Measurements from ENCODE around the gene FOXL3.

FOXL3 gene

DNA sequence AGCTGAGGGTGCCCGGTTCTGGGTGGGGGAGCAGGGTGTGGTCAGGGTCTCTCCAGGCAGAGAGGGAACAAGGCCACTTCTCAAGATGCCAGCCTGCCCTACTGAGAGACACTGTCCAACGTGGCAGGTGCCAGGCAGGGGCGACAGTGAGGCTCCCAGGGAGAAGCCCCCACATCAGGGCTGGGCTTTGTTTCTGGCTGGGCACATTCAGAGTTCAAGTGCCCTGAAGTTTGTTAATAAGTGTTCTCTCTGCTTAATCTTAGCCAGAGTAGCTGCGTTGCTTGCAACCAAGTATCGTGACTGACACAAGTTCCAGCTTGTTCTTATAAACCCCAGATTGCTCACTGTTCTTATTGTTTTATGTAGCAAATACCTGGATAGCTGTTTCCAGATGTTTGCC lies 21.8 kb downstream of the FOXL3 start:
- H3K4me3 ChIP-seq, result no peak overlapping the region
- intact Hi-C loops (cut with DNase I; ENCODE audit: low total_unique reads), result no loop called here
- no peaks in the 10 kb centered on the region for H3K4me1 ChIP-seq
- no peak for DNase-seq
- no peak overlapping the region for H3K27ac ChIP-seq
- peaks cover 0 to 9% of the 10 kb centered on the region in 2 donors for H3K27me3 ChIP-seq
- TF ChIP-seq CTCF (IDR thresholded peaks at IDR 0.05), result no peak
- peaks cover 0 to 19% (median 0%) of the 10 kb centered on the region in 3 donors for H3K9me3 ChIP-seq
- no peaks in the 10 kb centered on the region for H3K36me3 ChIP-seq

DNA sequence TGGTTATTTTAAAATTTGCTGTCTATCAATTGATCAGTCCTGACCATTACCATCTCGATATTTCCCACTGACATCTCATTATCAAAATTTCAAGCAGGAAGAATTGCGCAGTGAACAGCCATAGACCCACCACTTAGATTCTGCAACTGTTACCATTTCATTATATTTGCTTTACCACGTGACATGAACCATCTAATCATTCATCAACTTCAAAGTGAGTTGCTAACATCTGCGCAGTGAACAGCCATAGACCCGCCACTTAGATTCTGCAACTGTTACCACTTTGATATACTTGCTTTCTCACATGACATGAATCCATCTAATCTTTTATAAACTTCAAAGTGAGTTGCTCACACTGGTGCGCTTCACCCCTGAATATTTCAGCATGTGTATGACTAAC lies 22.5 kb downstream of the FOXL3 start:
- no peak for TF ChIP-seq CTCF (IDR thresholded peaks at IDR 0.05)
- H3K27ac ChIP-seq, result no peak overlapping the region
- no peaks in the 10 kb centered on the region for H3K36me3 ChIP-seq
- H3K9me3 ChIP-seq, result peaks cover 0 to 19% (median 0%) of the 10 kb centered on the region in 3 donors
- peaks cover 0 to 12% of the 10 kb centered on the region in 2 donors for H3K27me3 ChIP-seq
- no peak overlapping the region for H3K4me3 ChIP-seq
- DNase-seq, result no peak
- no peaks in the 10 kb centered on the region for H3K4me1 ChIP-seq
- intact Hi-C loops (cut with DNase I; ENCODE audit: low total_unique reads), result no loop called here

DNA sequence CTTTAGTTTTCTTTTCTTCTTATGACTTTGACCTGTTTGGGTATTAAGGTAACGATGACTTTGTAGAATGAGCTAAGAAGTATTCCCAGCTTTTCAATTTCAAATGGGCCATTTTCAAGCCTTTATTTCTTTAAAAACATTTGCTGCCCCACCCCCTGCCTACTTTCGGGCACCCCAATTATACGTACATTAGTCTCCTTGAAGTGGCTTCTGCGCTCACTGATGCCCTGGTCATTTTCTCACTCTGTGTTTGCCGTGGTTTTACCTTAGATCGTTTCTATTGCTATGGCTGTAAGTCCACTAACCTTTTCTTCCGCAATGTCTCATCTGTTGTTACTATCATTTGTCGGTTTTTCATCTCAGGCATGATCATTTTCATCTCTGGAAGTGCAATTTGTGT lies 24.9 kb downstream of the FOXL3 start:
- DNase-seq, result no peak
- no peaks in the 10 kb centered on the region for H3K36me3 ChIP-seq
- H3K27ac ChIP-seq, result no peak overlapping the region
- no peak for TF ChIP-seq CTCF (IDR thresholded peaks at IDR 0.05)
- no peaks in the 10 kb centered on the region for H3K4me1 ChIP-seq
- H3K4me3 ChIP-seq, result no peak overlapping the region
- intact Hi-C loops (cut with DNase I; ENCODE audit: low total_unique reads), result no loop called here
- H3K9me3 ChIP-seq, result peaks cover 0 to 12% (median 0%) of the 10 kb centered on the region in 3 donors
- peaks cover 0 to 30% of the 10 kb centered on the region in 2 donors for H3K27me3 ChIP-seq

GRCh38 chr7:315516-316265 lies 25.7 kb downstream of the FOXL3 start:
- no peak for DNase-seq
- Histone ChIP-seq H3K36me3 (no peaks in the 10 kb centered on the region), H3K4me1 (no peaks in the 10 kb centered on the region), H3K9me3 (peaks cover 0 to 12% (median 0%) of the 10 kb centered on the region in 3 donors), H3K27me3 (peaks cover 0 to 34% of the 10 kb centered on the region in 2 donors), H3K4me3 (no peak overlapping the region), H3K27ac (peak overlapping the region in 1 of 2 donors; percentile 9)
- intact Hi-C loops (cut with DNase I; ENCODE audit: low total_unique reads), result no loop called here
- no peak for TF ChIP-seq CTCF (IDR thresholded peaks at IDR 0.05)

DNA sequence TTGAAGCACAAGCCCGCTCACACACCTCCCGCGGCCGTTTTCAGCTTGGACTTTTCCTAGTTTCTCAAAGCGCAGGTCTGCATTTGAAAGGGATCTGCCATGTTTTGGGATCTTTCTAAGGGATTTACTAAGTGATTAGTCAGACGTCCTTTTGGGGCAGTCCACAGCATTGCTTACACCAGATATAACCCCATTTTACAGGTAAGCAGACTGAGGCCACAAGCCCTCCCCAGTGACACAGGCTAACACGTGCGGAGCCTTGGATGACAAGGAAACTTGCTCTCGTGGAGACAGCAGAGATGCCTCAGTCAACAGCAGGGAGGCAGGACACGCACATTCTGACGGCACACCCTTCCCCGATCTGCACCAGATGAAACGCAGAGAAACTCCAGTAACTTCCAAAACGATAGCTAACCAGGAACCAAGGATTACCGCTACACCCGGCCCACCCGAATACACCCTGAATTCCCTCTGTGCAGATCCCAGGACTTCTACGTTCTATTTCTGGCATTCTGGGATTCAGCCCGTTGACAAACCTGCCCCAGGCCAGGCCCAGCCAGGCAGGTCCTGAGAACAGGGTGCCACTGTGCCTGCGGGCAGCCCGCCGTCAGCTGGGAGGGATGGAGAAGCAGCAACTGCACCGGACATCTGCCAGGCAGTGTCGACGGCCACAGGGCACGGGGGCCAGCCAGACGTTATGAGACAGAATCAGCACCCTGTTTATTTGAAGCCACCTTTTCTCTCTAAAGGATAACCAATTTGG lies 27.9 kb downstream of the FOXL3 start:
- Histone ChIP-seq H3K4me1 (peaks cover 0 to 15% (median 2%) of the 10 kb centered on the region in 4 donors), H3K4me3 (no peak overlapping the region), H3K36me3 (no peaks in the 10 kb centered on the region), H3K9me3 (peaks cover 0 to 12% (median 0%) of the 10 kb centered on the region in 3 donors), H3K27ac (no peak overlapping the region), H3K27me3 (peaks cover 0 to 34% of the 10 kb centered on the region in 2 donors)
- intact Hi-C loops (cut with DNase I; ENCODE audit: low total_unique reads), result no loop called here
- no peak for DNase-seq
- no peak for TF ChIP-seq CTCF (IDR thresholded peaks at IDR 0.05)

All from tibial artery (tissue), 4 donors.